ENCODE data around the gene KCNQ2.

- TF ChIP-seq SPI1 (IDR thresholded peaks at IDR 0.05; ENCODE audit: borderline replicate concordance, insufficient read depth, low read depth, low read length), result no peak
- no peak for TF ChIP-seq TAF1 (IDR thresholded peaks at IDR 0.05; ENCODE audit: borderline replicate concordance, low read depth, low read length)
- TF ChIP-seq EP300 (IDR thresholded peaks at IDR 0.05; ENCODE audit: borderline replicate concordance in 1 of 2, control insufficient read depth in 1 of 2, low read depth in 2 of 2, low read length in 2 of 2), result no peak
Observed at GRCh38 chr20:63521602-63522001, 49.1 kb upstream of the KCNQ2 start.
